HT1080 (cell line): ENCODE results near the gene AGFG1. TPM values are rescaled to one million over a fixed set of nuclear protein-coding genes. Genes with fewer than 3 reads are reported as not detected.

Experiments
- DNase-seq: peaks from one replicate; pipeline ENCODE4 v3.0.0-alpha.2; 2015; ENCODE audit warnings: low read depth
- polyA plus RNA-seq, 2 experiments: library from polyadenylated mRNA; depleted of rRNA; stranded (reverse); fragments of >200 nt; gene quantifications; 2 replicates each; pipeline ENCODE4 v1.2.3, GENCODE V29; 2015
- total RNA-seq: library from RNA; depleted of rRNA; stranded (reverse); fragments of >200 nt; shearing (Covaris generic); gene quantifications from 2 replicates; pipeline ENCODE4 v1.2.3, GENCODE V29; 2014; rRNA removed

The AGFG1 gene, protein sequence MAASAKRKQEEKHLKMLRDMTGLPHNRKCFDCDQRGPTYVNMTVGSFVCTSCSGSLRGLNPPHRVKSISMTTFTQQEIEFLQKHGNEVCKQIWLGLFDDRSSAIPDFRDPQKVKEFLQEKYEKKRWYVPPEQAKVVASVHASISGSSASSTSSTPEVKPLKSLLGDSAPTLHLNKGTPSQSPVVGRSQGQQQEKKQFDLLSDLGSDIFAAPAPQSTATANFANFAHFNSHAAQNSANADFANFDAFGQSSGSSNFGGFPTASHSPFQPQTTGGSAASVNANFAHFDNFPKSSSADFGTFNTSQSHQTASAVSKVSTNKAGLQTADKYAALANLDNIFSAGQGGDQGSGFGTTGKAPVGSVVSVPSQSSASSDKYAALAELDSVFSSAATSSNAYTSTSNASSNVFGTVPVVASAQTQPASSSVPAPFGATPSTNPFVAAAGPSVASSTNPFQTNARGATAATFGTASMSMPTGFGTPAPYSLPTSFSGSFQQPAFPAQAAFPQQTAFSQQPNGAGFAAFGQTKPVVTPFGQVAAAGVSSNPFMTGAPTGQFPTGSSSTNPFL
- 72.4 and 106 TPM in 2 replicates for total RNA-seq
- 78.2 and 82.4 TPM in 2 replicates for polyA plus RNA-seq (2015; cell fraction: cytosol; rRNA removed)
- 53.9 and 67.4 TPM in 2 replicates for polyA plus RNA-seq (2015; cell fraction: nucleus; rRNA removed)

DNA sequence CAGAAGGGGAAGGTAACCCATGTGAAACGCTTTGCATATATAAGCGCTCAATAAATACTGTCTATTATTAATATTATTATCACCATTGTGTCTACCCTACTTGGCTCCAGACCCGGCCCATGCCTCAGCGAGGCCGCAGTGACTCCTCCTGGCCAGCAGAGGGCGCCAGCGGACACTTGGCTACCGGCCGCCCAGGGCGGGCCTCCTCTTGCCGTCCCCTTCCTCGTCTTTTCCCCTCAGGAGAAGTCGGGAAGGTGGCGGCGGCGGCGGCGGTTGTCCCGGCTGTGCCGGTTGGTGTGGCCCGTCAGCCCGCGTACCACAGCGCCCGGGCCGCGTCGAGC lies at the start of gene AGFG1:
TSS of gene AGFG1 (plus strand) at position 233 of the 341 bp plus-strand sequence. CDS start 266 bp downstream, outside the sequence.
- peak; percentile 81 for DNase-seq

DNA sequence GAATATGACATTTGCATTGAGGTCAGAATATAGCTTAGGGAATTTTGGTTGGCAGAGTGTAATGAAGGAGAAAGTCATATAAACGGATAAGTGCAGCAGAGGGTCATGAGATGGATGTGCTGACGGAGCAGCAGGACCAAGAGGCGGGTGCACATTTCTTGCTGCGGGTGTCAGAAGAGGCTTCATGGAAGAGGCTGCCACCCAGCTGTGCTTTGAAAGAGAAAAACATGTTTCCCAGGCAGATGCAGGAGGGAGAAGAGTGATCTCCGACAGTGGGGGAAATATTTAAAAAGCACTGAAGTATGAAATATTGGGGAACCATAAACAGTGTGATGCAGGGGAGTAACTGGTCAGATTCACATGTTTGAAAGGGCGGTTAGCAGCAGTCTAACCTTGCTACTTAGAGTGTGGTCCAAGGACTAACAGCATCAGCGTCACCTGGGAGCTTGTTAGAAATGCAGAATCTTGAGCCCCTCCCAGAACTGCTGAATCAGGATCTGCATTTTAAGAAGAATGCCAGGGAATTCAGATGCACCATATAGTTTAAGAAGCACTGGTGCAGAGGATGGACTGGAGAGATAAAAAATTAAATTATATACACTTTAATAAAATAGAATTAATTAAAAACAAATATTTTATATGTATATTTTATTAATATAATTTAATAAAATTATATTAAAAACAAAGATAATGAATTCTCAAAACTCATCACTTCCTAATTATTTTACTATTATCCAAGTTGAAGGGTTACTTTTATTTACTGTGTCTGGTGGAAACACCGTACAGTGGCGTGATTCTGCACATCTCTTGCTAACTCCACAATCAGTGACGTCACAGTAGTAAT lies 48.1 kb upstream of the AGFG1 start:
- DNase-seq, result no peak

DNA sequence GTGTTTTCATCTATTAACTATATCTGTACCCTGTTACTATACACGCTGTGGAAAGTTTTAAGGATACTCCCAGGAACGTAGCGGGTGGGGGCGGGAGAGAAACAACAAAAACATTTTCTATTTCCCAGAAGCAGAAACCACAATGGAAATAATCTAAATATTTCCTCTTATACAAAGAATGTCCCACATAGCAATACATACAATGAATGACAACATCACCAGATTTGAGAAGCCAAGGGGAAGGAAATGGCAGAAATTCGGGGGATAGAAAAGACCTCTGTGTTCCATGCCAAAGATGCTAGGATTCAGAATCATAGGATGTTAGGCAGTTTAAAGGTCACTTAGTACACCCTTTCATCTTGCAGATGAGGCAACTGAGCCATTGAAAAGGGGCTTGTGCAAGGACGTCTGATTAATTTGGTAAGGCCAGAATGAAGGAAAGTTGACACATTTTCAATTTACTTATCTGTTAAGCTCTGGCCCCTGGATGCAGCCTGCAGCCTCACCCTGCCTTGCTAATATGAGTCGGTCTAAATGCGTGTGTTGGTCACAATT lies 43.1 kb upstream of the AGFG1 start:
- DNase-seq, result no peak

DNA sequence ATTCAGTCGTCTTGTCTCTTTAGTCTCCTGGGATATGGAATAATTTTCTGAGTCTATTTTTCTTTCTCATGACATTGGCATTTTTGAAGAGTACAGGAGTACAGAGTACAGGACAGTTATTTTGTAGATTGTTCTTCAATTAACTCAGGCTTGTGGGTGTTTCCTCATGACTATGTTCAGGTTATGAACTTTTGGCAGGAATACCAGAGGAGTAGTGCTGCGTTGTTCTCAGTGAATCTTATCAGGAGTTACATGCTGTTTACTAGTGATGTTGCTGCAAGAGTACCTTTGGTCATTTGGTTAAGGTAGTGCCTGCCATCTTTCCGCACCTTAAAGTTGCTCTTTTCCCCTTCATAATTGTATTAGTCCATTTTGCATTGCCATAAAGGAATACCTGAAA lies 41.3 kb upstream of the AGFG1 start:
- DNase-seq, result no peak

DNA sequence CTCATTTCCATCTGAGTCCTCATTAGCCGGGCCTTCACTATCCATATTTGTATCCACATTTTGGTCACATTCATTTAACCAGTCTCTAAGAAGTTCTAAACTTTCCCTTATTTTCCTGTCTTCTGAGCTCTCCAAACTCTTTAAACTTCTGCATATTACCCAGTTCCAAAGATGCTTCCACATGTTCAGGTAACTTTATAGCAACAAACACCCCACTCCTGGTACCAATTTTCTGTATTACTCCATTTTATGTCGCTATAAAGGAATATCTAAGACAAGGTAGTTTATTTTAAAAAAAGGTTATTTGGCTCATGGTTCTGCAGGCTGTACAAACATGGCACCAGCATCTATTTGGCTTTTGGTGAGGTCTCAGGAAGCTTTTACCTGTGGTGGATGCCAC lies 38.8 kb upstream of the AGFG1 start:
- DNase-seq, result no peak

DNA sequence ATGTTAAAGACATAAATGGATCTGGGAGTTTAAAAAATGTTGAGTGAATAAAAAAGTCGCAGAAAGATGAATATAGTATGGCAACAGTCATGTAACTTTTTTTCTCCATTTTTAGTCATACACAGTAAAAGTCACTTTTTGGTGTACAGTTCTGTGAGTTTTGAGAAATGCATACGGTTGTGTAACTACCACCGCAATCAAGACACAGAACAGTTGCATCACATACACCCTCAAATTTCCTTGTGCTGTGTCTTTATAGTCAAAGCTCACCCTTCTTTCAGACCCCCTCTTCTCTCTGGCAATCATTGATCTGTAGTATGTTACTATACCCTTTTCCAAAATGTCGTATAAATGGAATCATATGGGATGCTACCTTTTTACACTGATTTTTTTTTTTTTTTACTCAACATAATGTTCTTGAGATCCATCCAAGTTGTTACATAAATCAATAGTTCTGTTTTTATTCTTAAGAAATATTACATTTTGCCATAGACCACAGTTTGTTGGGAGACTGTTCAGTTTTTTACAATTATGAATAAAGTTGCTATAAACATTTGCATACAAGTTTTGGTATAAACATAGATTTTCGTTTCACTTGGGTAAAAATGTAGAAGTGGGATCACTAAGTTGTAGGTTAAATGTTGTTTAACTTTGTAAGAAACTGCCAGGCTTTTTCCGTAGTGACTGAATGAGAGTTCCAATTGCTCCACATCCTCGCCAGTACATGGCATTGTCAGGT lies 35.4 kb upstream of the AGFG1 start:
- no peak for DNase-seq

DNA sequence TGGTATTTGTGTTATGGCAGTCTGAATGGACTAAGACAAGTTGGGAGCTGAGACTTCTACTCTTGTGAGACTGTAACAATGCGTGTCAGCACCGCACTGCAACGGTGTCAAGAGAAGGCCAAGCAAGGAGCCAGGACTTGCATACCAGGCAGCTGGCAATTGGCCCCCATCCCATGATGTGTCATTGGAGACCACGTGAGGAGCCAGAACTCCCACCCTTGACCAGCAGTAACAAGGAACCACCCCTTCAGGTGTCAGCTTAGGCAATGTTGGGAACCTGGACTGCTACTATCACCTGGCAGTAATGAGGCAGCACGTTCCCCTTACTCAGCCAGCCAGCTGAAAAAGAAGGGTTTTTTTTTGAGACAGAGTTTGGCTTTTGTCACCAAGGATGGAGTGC lies 32.7 kb upstream of the AGFG1 start:
- no peak for DNase-seq

DNA sequence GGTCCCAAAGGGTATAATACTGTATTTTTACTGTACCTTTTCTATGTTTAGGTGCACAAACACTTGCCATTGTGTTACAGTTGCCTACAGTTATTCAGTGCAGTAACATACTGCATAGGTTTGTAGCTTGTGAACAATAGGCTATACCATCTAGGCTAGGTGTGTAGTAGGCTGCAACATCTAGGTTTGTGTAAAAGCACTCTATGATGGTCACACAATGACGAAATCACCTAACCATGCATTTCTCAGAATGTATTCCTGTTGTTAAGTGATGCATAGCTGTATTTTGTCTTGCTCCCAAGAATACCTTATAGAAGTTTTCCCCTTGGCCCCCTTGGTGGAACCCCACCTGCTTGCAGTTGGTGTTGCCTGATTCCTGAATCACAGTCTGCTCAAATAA lies 29.3 kb upstream of the AGFG1 start:
- DNase-seq, result no peak

DNA sequence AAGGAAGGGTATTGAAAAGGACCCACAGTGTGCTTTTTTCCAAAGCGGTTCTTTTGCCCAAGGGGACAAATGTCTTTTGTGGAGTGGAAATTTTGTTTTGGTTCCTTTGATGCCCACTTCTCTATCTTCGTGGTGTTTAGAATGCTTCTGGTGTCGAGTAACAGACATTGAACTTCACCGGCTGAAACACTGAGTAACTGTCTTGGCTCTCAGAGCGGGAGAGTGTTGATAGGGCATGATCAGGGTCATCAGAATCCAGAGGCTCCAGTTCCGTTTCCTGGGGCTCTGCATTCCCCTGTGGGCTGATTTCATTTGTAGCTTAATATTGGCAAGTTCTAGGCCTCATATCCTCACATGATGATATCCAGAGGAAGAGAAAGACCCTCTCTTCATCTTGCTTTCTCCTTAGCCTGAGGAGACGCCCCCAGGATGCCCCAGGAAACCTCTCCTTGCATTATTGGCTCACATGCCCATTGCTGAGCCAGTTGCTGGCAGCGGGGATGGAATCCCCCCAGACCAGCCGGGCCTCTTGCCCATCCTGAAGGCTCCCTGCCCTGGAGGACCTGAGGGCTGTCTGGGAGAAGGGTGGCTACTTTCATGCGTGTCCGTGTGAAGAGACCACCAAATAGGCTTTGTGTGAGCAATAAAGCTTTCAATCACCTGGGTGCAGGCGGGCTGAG lies 27.9 kb upstream of the AGFG1 start:
- DNase-seq, result no peak

DNA sequence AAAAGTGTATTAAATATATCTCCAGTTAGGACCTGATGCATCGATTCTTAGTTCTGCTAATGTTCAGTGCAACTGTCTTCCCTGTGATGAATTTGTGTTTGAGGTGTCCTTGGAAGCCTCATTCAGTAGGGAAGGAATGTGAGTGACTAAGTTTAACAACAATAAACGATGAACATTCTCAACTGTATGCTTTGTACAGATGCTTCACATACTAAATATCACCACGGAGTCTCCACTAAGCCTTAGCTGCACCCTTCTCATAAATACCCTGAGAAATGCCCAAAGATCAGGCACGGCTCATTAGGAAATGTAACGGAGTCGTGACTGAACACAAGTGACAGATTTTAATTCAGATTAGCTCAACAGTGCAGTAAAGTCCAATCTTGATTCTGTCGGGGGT lies 24.4 kb upstream of the AGFG1 start:
- no peak for DNase-seq

DNA sequence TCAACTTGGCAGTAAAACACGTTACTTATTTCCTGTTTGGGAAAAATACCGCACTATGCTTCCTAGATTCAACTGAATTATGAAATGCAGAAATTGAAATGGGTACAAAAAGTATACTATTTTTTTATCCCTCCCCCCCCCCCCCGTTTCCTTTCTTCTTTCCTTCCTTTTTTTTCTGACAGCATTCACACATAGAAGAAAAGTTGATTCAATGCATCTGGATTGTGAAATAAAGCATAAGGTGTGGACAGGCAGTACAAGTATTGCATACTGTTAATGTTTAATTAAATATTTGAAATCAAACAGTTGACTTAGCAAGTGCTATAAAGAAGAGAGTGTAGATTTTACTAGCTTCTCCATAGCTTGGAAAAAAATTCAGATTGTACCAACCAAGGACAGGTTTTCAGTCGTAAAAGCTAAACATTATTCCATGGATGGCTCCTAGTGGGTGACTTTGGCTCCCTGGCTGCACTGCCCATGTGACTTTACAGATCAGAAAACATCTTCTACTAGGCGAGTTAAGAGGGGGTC lies 21.6 kb upstream of the AGFG1 start:
- DNase-seq, result no peak

DNA sequence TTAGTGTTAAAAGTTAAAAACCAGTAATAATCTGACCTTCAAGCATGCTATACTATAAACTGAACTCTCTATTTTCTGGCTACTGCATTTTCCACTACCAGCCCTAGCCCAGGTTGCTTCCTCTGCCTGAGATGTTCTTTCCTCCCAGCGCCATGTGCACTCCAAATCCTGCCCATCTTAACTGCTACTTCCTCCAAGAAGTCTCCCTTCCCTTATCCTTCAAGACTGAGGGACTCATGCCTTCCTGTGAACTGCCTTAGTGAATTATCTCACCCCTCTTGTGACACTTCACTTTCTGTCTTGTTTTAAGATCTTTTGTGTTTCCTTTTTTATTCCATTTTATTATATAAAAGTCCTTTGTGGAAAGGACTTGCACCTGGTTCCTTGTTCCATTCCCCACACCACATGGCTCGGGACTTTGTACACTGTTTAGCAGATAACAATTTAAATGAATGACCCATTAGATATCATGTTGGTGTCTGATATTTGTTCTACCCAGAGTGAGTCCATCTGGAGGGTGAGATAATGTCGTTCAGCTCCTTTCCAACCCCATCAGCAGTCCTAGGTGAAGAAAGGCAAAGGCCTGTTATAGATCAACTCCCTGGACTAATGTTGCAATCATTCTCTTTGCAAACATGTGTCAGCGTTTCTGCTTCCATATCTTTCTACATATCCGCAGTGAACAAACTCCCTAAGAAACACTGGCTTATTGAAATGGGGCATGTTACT lies 20.9 kb upstream of the AGFG1 start:
- no peak for DNase-seq

DNA sequence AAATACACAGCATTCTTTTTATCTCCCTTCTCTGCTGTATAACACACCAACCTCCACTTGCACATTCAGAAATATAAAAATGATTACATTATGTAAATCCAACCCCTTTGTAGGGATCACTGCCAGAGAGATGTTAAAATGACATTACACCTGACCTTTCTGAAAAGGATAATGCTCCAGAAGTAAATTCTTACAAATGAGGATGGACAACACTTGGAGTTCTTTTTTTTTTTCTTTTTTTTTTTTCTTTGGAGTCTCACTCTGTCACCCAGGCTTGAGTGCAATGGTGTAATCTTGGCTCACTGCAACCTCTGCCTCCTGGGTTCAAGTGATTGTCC lies 20.3 kb upstream of the AGFG1 start:
- DNase-seq, result no peak

DNA sequence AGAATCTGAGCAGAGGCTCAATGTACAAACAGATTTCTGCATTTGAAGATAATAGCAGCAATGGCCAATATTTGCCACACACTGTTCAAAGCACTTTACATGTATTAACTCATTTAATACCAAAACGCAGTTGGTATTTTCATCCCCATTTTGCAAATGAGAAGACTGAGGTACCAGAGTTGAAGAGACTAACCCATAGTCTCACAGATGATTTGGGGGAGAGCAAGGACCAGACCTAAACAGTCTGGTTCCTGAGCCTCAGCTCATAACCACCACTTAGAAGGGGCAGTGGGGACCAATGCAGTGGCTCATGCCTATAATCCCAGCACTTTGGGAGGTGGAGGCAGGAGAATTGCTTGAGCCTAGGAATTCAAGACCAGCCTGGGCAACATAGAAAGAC lies 18.1 kb upstream of the AGFG1 start:
- no peak for DNase-seq

DNA sequence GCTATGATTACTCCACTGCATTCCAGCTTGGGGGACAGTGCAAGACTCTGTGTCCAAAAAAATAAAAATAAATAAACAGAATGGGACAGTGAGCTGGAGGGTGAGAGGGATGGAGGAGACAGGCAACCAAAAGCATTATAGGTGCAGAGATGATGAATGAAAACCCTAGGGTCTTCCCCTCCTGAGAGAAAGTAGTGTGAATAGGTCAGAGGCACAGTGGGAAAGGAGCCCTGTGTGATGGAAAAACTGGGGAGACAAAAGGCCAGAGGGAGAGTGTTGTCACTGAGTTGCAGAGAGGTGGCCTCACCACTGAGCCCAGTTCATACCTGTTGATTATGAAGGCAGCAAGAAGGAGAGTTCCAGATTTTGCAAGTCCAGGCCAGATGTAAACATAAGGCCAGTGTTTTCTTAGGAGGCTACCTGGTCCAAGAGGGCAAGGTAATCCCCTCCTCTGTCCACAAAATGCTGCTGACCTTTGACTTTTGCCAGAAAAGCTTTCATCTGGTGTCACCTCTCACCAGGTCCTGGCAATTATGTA lies 17.6 kb upstream of the AGFG1 start:
- DNase-seq, result no peak

DNA sequence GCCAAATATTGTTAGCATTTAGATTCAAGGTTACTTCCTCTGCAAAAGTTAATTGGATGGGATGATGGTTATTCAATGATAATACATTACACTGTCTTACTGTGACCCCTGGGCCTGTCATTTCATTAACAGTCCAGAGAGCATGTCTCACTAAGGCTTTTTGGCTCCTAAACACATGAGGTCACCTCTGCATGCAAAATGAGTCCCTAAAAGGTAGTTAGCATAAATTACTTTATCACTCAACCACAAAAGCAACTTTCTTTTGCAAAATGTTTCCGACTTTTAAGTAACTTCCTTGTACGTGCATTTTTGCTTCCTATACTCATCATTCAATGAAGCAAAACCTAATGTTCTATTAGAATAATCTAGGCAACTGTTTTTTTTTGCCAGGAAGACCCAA lies 16.8 kb upstream of the AGFG1 start:
- DNase-seq, result no peak

DNA sequence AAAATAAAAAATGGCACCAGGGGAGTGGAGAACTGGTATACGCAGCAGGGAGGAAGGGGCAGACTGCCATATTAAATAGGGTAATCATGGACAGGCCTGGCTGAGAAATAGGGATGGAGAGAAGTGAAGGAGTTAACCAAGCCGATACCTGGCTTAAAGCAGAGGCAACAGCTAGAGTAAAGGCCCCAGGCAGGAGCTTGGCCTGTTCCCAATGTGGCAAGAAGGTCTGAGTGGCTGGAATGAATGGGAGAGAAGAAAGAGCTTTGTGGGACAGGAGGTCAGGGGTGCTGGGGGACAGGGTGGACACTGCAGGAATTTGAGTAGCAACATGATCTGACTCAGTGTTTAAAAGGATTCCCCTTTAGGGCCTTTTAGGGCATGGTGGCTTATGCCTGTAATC lies 15.9 kb upstream of the AGFG1 start:
- DNase-seq, result no peak

DNA sequence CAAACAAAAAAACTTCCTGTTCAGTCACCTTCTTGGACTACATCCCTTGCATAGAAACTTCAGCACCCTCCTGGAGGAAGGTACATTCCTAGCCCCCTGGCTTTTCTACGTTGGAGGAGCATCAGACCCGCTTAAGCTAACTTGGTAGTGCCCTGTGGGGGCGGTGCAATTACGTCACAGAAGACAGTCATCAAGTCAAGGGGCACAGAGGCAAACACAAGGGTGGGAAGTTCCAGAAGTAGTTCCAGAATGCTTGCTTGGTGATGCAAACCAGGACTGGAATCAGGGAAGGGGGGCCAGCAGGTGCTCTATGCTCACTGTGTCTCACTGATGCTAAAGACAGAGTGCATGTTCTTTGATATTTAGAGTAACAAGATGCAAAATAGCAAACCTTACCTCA lies 15.2 kb upstream of the AGFG1 start:
- no peak for DNase-seq

DNA sequence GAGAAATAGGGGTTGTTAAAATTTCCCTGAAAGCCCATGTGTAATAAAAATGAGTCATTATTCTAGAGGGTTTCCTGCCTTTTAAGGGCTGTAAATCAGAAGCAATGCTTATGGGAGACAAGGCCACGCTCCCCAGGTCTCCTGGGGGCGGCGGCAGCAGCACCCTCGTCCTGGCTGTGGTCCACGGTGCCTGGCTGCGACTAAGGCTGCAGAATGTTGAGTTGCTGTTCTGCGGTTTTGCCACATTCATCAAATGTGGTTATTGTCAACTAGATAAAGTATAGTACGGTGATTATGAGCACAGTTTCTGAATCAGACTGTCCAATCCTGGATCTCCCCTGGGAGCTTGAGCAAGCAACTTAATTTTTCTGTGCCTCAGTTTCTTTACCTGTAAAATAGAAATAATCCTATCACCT lies 11.9 kb upstream of the AGFG1 start:
- peak; percentile 89 for DNase-seq
